GM18951 (cell line): ENCODE results near the gene CRB2.

Experiments
- POLR2A ChIP-seq: IDR thresholded peaks from 4 replicates; pipeline ENCODE4 v1.6.1; 2011; ENCODE audit warnings: mild to moderate bottlenecking; ENCODE audit not compliant: insufficient read length, insufficient read depth; ENCODE audit errors: extremely low read depth
- in situ Hi-C: fragments of 300-500 bp; cut with MboI; formaldehyde crosslinking; loops from one replicate; pipeline ENCODE4 v1.12.0; 2022; ENCODE audit warnings: low sequenced_read_pairs, mixed read lengths, inconsistent platforms; ENCODE audit not compliant: unreplicated experiment

Gene CRB2

GRCh38 chr9:123355761-123356431, at the start of gene CRB2:
CRB2 (plus strand) TSS chr9:123356197; CDS start chr9:123356261, 64 bp downstream.
- in situ Hi-C loops: loop anchor here (25.0 kb wide), 1 partner anchor 894 kb away; no protein-coding TSS in a partner anchor
- no peak for TF ChIP-seq POLR2A

DNA sequence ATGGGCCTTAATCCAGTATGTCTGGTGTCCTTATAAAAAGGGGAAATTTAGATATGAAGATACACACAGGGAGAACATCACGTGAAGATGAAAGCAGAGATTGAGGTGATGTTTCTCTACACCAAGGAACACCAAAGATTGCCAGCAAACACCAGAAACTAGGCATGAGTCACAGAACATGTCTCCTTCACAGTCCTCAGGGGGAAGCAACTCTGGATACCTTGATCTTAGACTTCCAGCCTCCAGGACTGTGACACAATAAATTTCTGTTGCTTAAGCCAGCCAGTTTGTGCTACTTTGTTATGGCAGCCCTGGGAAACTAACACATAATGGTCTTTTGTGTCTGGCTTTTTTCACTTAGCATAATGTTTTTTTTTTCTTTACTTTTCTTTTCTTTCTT, 46.4 kb upstream of the CRB2 start:
- no peak for TF ChIP-seq POLR2A
- in situ Hi-C loops: no loop called here

- in situ Hi-C loops: no loop called here
- no peak for TF ChIP-seq POLR2A
These were observed 45.3 kb upstream of the CRB2 start for GRCh38 chr9:123310551-123311249.

GRCh38 chr9:123311250-123311752, 44.7 kb upstream of the CRB2 start:
- TF ChIP-seq POLR2A: no peak
- in situ Hi-C loops: no loop called here

- in situ Hi-C loops: no loop called here
- TF ChIP-seq POLR2A: no peak
These were observed 43.6 kb upstream of the CRB2 start for GRCh38 chr9:123312306-123312877.

DNA sequence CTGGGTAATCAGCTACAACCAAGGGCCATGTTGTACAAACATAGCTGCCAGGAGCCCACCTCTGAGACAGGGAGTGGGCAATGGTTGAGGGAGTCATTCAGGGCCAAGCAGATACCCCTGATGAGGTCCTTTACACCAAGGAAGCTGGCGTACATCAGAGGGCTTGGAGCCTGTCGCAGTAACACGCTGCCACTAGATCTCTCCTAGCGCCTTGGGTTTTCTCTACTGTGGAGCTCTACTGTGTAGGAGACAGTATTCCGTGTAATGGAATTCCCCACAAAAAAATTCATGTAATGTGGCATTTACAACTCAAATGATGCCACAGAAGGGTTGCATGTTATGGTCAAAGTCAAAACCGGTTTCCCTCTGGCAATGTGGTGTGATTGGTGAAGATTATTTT, 41.4 kb upstream of the CRB2 start:
- no peak for TF ChIP-seq POLR2A
- in situ Hi-C loops: no loop called here

- in situ Hi-C loops: no loop called here
- no peak for TF ChIP-seq POLR2A
These were observed 40.4 kb upstream of the CRB2 start for GRCh38 chr9:123315635-123316034.

GRCh38 chr9:123316053-123316718, 39.8 kb upstream of the CRB2 start:
- in situ Hi-C loops: no loop called here
- TF ChIP-seq POLR2A: no peak

DNA sequence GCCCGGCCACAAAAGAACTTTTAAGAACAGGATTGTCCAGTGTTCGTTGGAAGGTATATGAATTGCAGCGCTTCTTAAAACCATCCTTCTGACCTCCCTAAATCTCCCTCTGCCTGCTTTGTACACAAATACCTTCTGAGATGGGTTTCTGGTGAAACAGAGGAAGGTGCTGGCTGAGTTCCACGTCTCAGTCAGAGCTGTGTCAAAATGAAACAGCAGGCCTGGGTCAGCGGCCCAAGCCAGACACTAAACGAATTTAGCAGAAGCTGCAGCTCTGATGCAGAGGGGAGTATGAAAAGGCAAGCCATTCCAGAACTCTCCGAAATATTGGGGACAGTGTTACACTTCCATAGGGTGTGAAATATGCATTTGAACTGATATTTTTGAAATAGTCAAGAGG, 37.8 kb upstream of the CRB2 start:
- no peak for TF ChIP-seq POLR2A
- in situ Hi-C loops: no loop called here

DNA sequence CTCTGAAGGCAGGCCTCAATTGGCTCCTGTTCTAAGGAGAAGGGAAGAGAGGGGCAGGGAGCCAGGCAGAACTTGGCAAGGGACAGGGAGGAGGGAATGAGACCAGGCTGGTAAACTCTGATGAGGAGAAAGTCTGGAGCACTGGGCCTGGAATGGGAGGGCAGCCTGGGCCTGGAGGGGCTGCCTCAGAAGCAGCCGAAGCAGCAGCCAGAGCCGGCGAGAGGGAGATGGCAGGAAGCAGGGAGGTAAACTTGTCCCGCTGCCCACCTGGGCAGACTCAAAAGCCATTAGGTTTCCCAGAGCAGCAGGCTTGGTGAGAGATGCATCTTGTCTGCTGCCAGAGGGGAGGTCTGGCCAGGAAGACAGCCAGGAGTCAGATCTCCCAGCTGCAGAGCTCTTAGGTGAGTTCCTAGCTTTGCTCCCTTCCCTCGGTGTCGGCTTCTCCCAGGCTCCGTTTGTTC, 37.0 kb upstream of the CRB2 start:
- in situ Hi-C loops: no loop called here
- TF ChIP-seq POLR2A: no peak

DNA sequence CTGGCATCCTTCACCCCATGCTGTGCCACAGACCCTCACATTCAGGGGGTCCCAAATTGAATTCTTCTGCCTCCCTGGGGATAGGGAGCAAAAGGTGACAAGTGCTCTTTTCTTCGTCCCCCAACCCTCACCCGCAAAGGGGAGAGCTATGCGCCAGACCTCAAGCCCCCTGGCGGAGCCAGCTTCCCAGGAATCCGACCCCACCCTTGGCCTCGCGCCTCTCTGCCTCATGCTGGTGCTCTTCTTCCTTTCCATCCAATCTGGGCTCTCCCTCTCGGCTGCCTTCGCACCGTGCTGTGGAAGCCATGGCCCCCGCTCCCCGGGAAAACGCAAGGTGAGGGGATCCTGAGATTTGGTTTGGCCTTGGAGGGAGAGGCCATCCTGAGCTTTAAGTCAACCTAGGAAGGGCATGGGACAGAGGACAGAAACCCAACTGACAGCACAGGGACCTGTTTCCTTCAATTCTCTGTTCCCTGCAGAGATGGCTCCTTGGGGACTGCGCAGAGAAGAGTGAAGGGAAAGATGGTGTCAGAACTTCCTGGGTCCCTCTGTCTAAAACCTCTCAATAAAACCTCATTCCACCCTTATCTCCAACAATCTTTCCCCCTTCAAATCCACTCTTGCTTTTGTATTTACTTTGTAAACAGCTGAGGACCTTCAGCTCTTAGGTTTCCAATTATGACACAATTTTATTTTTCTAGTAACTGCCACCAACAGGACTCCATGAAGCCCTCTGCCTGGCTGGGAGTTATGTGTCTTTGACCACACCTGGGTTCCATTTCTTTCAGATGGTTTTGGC, 36.3 kb upstream of the CRB2 start:
- in situ Hi-C loops: no loop called here

DNA sequence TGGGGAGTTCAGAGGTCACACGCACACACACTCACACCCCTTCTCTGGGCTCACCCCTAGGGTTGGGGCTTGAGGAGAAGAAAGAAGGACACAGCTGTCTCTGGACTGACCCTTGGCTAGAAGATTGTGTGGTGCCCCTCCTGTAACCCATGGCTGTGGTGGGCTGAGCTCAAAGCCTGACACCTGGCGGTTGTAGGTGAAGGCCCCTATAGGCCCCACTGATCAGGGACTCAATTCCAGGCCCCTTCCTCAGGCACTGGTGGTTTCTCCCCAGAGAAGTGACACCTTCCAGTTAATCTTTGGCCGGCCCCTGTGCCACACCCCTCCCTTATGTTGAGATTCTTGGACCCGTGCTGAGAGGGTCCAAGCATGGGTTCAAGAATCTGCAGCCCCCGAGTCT, 35.2 kb upstream of the CRB2 start:
- no peak for TF ChIP-seq POLR2A
- in situ Hi-C loops: no loop called here

More for the DNA sequence above, 36.3 kb upstream of the CRB2 start:
- TF ChIP-seq POLR2A: no peak
